ENCODE measurements around the gene CCL20.

GRCh38 chr2:227799202-227799601, 14.4 kb upstream of the CCL20 start:
- TF ChIP-seq CTCF (IDR thresholded peaks at IDR 0.05; ENCODE audit: poor library complexity, severe bottlenecking) (no peak), EZH2 (IDR thresholded peaks at IDR 0.05; ENCODE audit: borderline replicate concordance, insufficient read depth, low read length, poor library complexity, severe bottlenecking) (no peak), MXI1 (conservative IDR thresholded peaks at IDR 0.05; ENCODE audit: poor library complexity, severe bottlenecking) (no peak), TAF1 (IDR thresholded peaks at IDR 0.05; ENCODE audit: low read depth) (no peak), RAD21 (conservative IDR thresholded peaks at IDR 0.05) (no peak)
